Measurements from ENCODE around the gene OR52N5. TPM values are rescaled to one million over a fixed set of nuclear protein-coding genes. Genes with fewer than 3 reads are reported as not detected.

OR52N5 gene
- polyA plus RNA-seq, 1 donor (not counting 4 experiments of a cell fraction or from before 2014, with no cell fraction given): not detected

GRCh38 chr11:5746614-5747013, 36.5 kb downstream of the OR52N5 start:
- no peaks in the 10 kb centered on the region for H3K79me2 ChIP-seq (ENCODE audit: control insufficient read depth, insufficient read depth, low read length)
- no peak overlapping the region for H3K9ac ChIP-seq (ENCODE audit: control insufficient read depth, extremely low read depth, insufficient read depth, low read length)
- dilution Hi-C loops (cut with MboI; ENCODE audit: extremely low pct_ligation_motif_present, low sequenced_read_pairs): no loop called here
- H3K27me3 ChIP-seq (ENCODE audit: control insufficient read depth, extremely low read depth, insufficient read depth, low read length): no peaks in the 10 kb centered on the region
- H3K4me1 ChIP-seq (ENCODE audit: control insufficient read depth, extremely low read depth, insufficient read depth, low read length): no peaks in the 10 kb centered on the region
- no peaks in the 10 kb centered on the region for H4K20me1 ChIP-seq (ENCODE audit: control insufficient read depth, extremely low read depth, insufficient read depth, low read length)
- H3K9me1 ChIP-seq (ENCODE audit: control insufficient read depth, extremely low read depth, insufficient read depth, low read length): no peaks in the 10 kb centered on the region
- no peak overlapping the region for H2AFZ ChIP-seq (ENCODE audit: control insufficient read depth, low read length)
- H3K4me3 ChIP-seq (ENCODE audit: control insufficient read depth in 2 of 3, extremely low read depth in 1 of 3, insufficient read depth in 2 of 3, low read depth in 1 of 3, low read length in 3 of 3): no peak overlapping the region
- no peaks in the 10 kb centered on the region for H3K9me3 ChIP-seq (ENCODE audit: control insufficient read depth, low read depth, low read length)
- no peaks in the 10 kb centered on the region for H3K36me3 ChIP-seq (ENCODE audit: control insufficient read depth in 2 of 2, extremely low read depth in 1 of 2, insufficient read depth in 2 of 2, low read length in 2 of 2)
- no peak for DNase-seq (ENCODE audit: low read depth, low spot score)
- no peak for FAIRE-seq
- no peak overlapping the region for H3K27ac ChIP-seq (ENCODE audit: control insufficient read depth, insufficient read depth, low read length)
- H3K4me2 ChIP-seq (ENCODE audit: control insufficient read depth, extremely low read depth, insufficient read depth, low read depth, low read length): no peak overlapping the region
- no peak for TF ChIP-seq EZH2 (IDR thresholded peaks at IDR 0.05; ENCODE audit: low read length)
- TF ChIP-seq CTCF (optimal IDR thresholded peaks at IDR 0.05 in 1 of 3, IDR thresholded peaks at IDR 0.05 in 1 of 3, conservative IDR thresholded peaks at IDR 0.05 in 1 of 3; ENCODE audit: extremely low read depth in 1 of 3, insufficient read depth in 2 of 3, low read length in 3 of 3): no peak

- Histone ChIP-seq H2AFZ (ENCODE audit: control insufficient read depth, low read length) (no peak overlapping the region), H3K4me1 (ENCODE audit: control insufficient read depth, extremely low read depth, insufficient read depth, low read length) (no peaks in the 10 kb centered on the region), H3K9me1 (ENCODE audit: control insufficient read depth, extremely low read depth, insufficient read depth, low read length) (no peaks in the 10 kb centered on the region), H3K36me3 (ENCODE audit: control insufficient read depth in 2 of 2, extremely low read depth in 1 of 2, insufficient read depth in 2 of 2, low read length in 2 of 2) (no peaks in the 10 kb centered on the region), H4K20me1 (ENCODE audit: control insufficient read depth, extremely low read depth, insufficient read depth, low read length) (no peaks in the 10 kb centered on the region), H3K4me3 (ENCODE audit: control insufficient read depth in 2 of 3, extremely low read depth in 1 of 3, insufficient read depth in 2 of 3, low read depth in 1 of 3, low read length in 3 of 3) (no peak overlapping the region), H3K9ac (ENCODE audit: control insufficient read depth, extremely low read depth, insufficient read depth, low read length) (no peak overlapping the region), H3K27ac (ENCODE audit: control insufficient read depth, insufficient read depth, low read length) (no peak overlapping the region), H3K9me3 (ENCODE audit: control insufficient read depth, low read depth, low read length) (no peaks in the 10 kb centered on the region), H3K27me3 (ENCODE audit: control insufficient read depth, extremely low read depth, insufficient read depth, low read length) (no peaks in the 10 kb centered on the region), H3K79me2 (ENCODE audit: control insufficient read depth, insufficient read depth, low read length) (no peaks in the 10 kb centered on the region), H3K4me2 (ENCODE audit: control insufficient read depth, extremely low read depth, insufficient read depth, low read depth, low read length) (no peak overlapping the region)
- no peak for DNase-seq (ENCODE audit: low read depth, low spot score)
- TF ChIP-seq CTCF (optimal IDR thresholded peaks at IDR 0.05 in 1 of 3, IDR thresholded peaks at IDR 0.05 in 1 of 3, conservative IDR thresholded peaks at IDR 0.05 in 1 of 3; ENCODE audit: extremely low read depth in 1 of 3, insufficient read depth in 2 of 3, low read length in 3 of 3): no peak
- no peak for TF ChIP-seq EZH2 (IDR thresholded peaks at IDR 0.05; ENCODE audit: low read length)
- no peak for FAIRE-seq
- dilution Hi-C loops (cut with MboI; ENCODE audit: extremely low pct_ligation_motif_present, low sequenced_read_pairs): no loop called here
These were observed 44.7 kb downstream of the OR52N5 start for GRCh38 chr11:5738431-5738830.

All from keratinocyte (primary cell).